Measurements from ENCODE around the gene DLGAP5.

The DLGAP5 gene

GRCh38 chr14:55107766-55108554 is 83.4 kb downstream of the DLGAP5 start:
- no peak for FAIRE-seq

DNA sequence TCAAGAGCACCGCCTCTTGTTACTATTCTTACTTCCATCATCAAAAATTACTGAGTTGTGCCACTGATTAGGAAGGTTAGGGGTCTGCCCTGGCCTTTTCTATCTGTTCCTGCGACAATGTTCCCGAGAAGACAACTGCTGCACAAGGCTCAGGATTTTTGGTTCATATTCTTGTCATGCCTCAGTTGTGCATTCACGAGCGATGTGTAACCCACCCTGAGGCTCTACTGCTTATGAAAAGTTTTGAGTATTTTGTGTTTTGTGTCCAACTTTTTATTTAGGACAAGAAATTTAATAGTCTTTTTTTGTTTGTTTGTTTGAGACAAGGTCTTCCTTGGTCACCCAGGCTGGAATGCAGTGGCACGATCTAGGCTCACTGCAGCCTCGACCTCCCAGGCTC is 85.4 kb downstream of the DLGAP5 start:
- no peak for FAIRE-seq

DNA sequence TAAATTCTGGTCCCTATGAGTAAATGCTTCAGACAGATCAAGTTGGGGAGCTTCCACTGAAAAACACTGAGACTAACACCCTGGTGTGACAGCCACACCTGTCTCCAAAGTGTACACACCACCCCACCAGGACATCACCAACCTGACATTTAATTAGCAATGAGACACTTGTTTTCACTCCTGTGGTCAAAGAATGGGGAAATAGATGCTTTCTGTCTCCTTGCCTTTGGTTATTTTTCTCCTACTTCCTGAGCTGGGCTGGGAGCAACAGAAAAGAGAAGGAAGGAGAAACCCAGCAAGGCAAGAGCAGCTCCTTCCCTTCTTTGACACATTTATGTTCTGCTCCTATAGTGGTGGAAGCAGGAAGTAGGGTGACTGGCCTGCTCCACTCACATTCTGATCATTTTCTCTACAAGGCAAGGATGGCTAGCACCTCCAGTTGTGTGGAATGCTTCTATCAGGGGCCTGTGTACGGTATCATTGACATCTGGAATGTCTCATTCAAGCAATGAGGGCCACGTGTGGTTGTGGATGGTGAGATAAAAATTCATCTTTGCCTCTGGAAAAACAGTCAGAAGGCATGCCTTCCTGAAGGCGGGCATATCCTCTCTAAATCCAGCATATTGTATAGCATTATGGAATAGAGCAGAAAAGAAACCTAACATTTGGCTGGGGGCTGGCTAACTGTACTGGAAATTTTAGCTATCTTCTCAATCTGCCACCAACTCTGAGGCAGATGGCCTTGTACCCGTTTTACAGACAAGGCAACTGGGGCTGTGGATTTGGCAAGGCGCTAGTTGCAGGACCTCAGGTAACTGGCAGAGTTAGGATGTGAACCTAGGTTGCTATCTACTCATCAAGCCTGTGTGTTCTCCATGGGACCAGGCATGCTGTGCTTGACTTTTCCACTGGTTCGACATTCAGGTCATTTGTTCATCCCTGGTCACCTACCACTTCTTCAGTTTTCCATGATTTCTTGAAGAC is 87.1 kb downstream of the DLGAP5 start:
- FAIRE-seq = no peak

GRCh38 chr14:55103005-55103640 is 88.3 kb downstream of the DLGAP5 start:
- no peak for FAIRE-seq

- no peak for FAIRE-seq
Observed at GRCh38 chr14:55102141-55102621, 89.2 kb downstream of the DLGAP5 start.

GRCh38 chr14:55101698-55102097 is 89.7 kb downstream of the DLGAP5 start:
- no peak for FAIRE-seq

DNA sequence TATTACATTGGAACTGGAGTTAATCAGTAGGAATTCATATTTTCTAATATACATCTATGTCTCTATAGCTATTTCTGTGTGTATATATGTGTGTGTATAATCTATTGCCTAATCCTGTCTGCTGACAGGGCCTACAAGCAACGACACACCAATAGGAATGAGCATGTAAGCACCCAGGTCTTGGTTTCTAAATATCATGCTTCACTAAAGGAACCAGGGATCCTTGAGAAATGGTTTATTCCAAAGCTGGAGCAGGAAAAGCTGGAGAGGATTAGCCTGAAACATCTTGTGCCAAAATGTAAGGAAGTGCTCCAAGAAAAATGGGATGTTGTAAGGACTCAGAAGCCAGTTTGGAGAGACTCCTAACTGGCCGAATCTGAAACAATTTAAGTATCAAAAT is 91.6 kb downstream of the DLGAP5 start:
- FAIRE-seq = no peak

DNA sequence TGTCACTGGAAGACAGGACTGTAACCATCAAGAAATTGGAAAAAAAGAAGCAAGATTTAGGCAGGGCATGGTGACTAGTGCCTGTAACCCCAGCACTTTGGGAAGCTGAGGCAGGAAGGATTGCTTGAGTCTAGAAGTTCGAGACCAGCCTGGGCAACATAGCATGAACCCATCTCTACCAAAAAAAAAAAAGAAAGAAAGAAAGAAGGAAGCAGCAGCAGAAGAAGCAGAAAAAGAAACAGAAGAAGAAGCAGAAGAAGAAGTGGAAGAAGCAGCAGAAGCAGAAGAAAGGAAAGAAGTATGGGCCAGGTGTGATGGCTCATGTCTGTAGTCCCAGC is 92.9 kb downstream of the DLGAP5 start:
- no peak for FAIRE-seq
